Measurements from ENCODE around the gene GTF2H1. TPM values are rescaled to one million over a fixed set of nuclear protein-coding genes. Genes with fewer than 3 reads are reported as not detected.

Gene GTF2H1
- total RNA-seq, 1 donor from 2014 or later = 47.8 TPM

GRCh38 chr11:18312012-18312411 is 10.4 kb upstream of the GTF2H1 start:
- H3K4me1 ChIP-seq (ENCODE audit: insufficient read depth, low read length) = peaks cover 16% of the 10 kb centered on the region
- Mint-ChIP-seq H3K27me3 (ENCODE audit: low read depth, unreplicated experiment) (no peaks in the 10 kb centered on the region), H3K9me3 (ENCODE audit: unreplicated experiment) (no peaks in the 10 kb centered on the region), H3K4me3 (ENCODE audit: unreplicated experiment) (peak overlapping the region; percentile 40), H3K36me3 (ENCODE audit: low read depth, unreplicated experiment) (peaks cover 5% of the 10 kb centered on the region), H3K4me1 (ENCODE audit: low read depth, unreplicated experiment) (peaks cover 29% of the 10 kb centered on the region), H3K27ac (ENCODE audit: unreplicated experiment) (peak overlapping the region; percentile 87)
- TF ChIP-seq CTCF (IDR thresholded peaks at IDR 0.05; ENCODE audit: insufficient read depth, low read depth, low read length) (no peak), EZH2 (IDR thresholded peaks at IDR 0.05; ENCODE audit: insufficient read depth, low read length) (no peak)
- H3K4me3 ChIP-seq (ENCODE audit: insufficient read depth, low read depth, low read length) = no peak overlapping the region
- H3K4me2 ChIP-seq (ENCODE audit: low read length) = peak overlapping the region; percentile 68
- FAIRE-seq (no peak), DNase-seq (ENCODE audit: low read depth) (peak; percentile 67)
- no peaks in the 10 kb centered on the region for H3K27me3 ChIP-seq (ENCODE audit: insufficient read depth, low read length)
- peaks cover 24% of the 10 kb centered on the region for H3K79me2 ChIP-seq (ENCODE audit: insufficient read depth, low read length)
- H2AFZ ChIP-seq (ENCODE audit: low read depth, low read length) = no peak overlapping the region
- H3K9me3 ChIP-seq (ENCODE audit: insufficient read depth, low read depth, low read length) = no peaks in the 10 kb centered on the region
- no peaks in the 10 kb centered on the region for H4K20me1 ChIP-seq (ENCODE audit: insufficient read depth, low read length)
- H3K36me3 ChIP-seq (ENCODE audit: insufficient read depth, low read length) = peaks cover 19% of the 10 kb centered on the region
- peak overlapping the region; percentile 62 for H3K27ac ChIP-seq (ENCODE audit: low read depth, low read length)
- H3K9ac ChIP-seq (ENCODE audit: low read length) = no peak overlapping the region

- no peak overlapping the region for H3K4me3 Mint-ChIP-seq (ENCODE audit: unreplicated experiment)
- DNase-seq (ENCODE audit: low read depth) = peak; percentile 76
- FAIRE-seq = peak; percentile 74
- peak overlapping the region; percentile 31 for H3K9ac ChIP-seq (ENCODE audit: low read length)
- H3K79me2 ChIP-seq (ENCODE audit: insufficient read depth, low read length) = peaks cover 28% of the 10 kb centered on the region
- peak overlapping the region; percentile 68 for H3K4me2 ChIP-seq (ENCODE audit: low read length)
- peaks cover 5% of the 10 kb centered on the region for H3K36me3 Mint-ChIP-seq (ENCODE audit: low read depth, unreplicated experiment)
- no peak for TF ChIP-seq EZH2 (IDR thresholded peaks at IDR 0.05; ENCODE audit: insufficient read depth, low read length)
- TF ChIP-seq CTCF (IDR thresholded peaks at IDR 0.05; ENCODE audit: insufficient read depth, low read depth, low read length) = no peak
- no peaks in the 10 kb centered on the region for H3K27me3 Mint-ChIP-seq (ENCODE audit: low read depth, unreplicated experiment)
- peak overlapping the region; percentile 87 for H3K27ac Mint-ChIP-seq (ENCODE audit: unreplicated experiment)
- H3K4me1 ChIP-seq (ENCODE audit: insufficient read depth, low read length) = peaks cover 16% of the 10 kb centered on the region
- no peaks in the 10 kb centered on the region for H3K27me3 ChIP-seq (ENCODE audit: insufficient read depth, low read length)
- H3K9me3 Mint-ChIP-seq (ENCODE audit: unreplicated experiment) = no peaks in the 10 kb centered on the region
- peaks cover 18% of the 10 kb centered on the region for H3K36me3 ChIP-seq (ENCODE audit: insufficient read depth, low read length)
- H4K20me1 ChIP-seq (ENCODE audit: insufficient read depth, low read length) = no peaks in the 10 kb centered on the region
- H3K9me3 ChIP-seq (ENCODE audit: insufficient read depth, low read depth, low read length) = no peaks in the 10 kb centered on the region
- H3K4me1 Mint-ChIP-seq (ENCODE audit: low read depth, unreplicated experiment) = peaks cover 29% of the 10 kb centered on the region
- peak overlapping the region; percentile 62 for H3K27ac ChIP-seq (ENCODE audit: low read depth, low read length)
- H2AFZ ChIP-seq (ENCODE audit: low read depth, low read length) = no peak overlapping the region
- no peak overlapping the region for H3K4me3 ChIP-seq (ENCODE audit: insufficient read depth, low read depth, low read length)
Measured at GRCh38 chr11:18312663-18313420, 9.5 kb upstream of the GTF2H1 start.

All from astrocyte (in vitro differentiated cells and primary cell).